GM10266 (cell line): ENCODE data around the gene MRPL23.

Source experiments
- DNase-seq: peaks from one replicate; pipeline ENCODE4 v3.0.0; 2012; ENCODE audit errors: extremely low spot score
- TF ChIP-seq, protein P1 (sequence below): IDR thresholded peaks from 2 replicates; pipeline ENCODE4 v1.5.1; 2012; ENCODE audit warnings: mild to moderate bottlenecking, low read depth; ENCODE audit not compliant: control insufficient read depth, insufficient read depth; ENCODE audit errors: missing control alignments

Gene MRPL23

DNA sequence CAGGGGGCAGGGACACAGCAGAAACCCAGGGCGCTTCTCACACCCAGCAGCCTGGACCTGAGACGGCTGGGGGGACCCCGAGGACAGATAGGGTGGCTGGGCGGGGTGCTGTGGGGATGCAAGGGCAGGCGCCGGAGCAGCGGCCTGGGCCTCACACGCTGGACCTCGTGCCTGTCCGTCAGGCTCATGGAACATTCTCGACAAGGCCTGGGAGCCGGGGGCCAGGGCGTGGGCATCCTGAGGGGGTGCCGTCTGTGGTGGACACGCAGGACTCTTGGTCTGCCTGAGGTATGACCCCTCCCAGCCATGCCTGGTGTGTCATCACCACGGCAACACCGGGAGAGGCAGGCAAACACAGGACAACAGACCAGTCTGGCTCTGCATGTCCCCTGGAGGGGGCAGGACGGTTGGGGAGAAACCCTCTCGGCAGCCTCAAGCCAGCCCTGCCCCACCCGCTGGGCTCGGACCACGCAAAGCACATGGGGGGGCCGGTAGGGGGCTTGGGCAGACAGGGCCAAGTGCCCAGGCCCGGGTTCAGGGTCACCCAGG, 21.4 kb downstream of the MRPL23 start:
- DNase-seq = no peak

DNA sequence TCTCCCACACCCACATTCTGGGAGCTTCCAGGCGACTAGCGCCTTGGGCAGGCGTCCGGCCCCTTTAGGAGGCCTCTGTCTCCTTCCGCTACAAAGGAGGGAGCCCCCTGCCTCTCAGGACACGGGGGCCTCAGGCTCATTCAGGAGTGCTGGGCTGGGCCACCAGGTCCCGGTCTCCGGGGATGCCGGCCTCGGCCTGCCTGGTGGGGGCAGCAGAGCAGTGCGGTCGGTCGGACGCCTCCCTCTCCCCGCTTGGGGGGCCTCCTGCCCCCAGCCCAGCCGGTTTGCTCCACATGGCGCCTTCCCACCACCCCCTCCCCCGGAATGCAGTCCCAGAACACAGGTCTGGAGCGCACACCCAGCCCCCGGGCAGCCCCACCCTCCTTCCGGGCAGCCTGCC, 21.9 kb downstream of the MRPL23 start:
- TF ChIP-seq, protein P1, sequence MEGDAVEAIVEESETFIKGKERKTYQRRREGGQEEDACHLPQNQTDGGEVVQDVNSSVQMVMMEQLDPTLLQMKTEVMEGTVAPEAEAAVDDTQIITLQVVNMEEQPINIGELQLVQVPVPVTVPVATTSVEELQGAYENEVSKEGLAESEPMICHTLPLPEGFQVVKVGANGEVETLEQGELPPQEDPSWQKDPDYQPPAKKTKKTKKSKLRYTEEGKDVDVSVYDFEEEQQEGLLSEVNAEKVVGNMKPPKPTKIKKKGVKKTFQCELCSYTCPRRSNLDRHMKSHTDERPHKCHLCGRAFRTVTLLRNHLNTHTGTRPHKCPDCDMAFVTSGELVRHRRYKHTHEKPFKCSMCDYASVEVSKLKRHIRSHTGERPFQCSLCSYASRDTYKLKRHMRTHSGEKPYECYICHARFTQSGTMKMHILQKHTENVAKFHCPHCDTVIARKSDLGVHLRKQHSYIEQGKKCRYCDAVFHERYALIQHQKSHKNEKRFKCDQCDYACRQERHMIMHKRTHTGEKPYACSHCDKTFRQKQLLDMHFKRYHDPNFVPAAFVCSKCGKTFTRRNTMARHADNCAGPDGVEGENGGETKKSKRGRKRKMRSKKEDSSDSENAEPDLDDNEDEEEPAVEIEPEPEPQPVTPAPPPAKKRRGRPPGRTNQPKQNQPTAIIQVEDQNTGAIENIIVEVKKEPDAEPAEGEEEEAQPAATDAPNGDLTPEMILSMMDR = no peak
- DNase-seq = no peak

More for the DNA sequence above, 21.4 kb downstream of the MRPL23 start:
- TF ChIP-seq, protein P1 = no peak

DNA sequence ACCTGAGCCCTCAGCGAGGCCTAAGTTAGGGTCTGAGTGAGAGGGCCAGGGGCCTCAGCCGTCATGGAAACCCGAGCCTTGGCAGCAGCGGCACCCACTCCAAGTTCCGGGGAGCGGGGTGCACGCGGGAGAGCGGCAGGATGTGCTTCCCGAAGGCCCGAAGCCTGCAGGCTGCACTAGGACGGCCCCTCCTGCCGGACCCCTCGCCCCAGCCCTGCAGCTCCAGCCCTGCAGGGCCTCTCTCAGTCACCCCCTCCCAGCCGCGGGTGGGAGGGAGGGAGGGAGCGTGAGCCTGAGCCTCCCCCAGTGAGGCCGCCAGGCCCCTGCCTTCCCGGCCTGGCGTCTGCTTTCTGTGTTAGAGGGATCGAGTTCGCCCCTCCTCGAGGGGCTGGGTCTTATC, 22.6 kb downstream of the MRPL23 start:
- DNase-seq = no peak
- TF ChIP-seq, protein P1 = no peak

DNA sequence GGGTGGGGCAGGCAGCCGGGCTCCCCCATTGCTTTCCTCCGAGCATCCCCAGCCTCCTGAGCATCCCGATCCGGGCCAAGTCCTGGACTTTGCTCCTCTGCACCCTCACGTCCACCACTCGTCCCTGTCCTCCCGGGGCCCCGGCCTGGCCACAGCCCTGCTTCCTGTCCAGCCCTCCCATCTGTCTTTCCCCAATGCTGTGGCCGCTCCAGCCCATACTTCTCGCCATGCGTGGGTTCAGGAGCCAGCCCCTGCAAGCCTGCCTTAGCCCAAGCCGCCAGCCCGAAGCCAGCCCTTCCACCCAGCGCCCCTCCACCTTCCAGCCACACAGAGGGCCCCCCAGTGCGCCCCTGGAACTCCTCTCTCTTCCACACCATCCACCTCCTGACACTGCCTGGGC, 23.8 kb downstream of the MRPL23 start:
- TF ChIP-seq, protein P1 = no peak
- DNase-seq = no peak

DNA sequence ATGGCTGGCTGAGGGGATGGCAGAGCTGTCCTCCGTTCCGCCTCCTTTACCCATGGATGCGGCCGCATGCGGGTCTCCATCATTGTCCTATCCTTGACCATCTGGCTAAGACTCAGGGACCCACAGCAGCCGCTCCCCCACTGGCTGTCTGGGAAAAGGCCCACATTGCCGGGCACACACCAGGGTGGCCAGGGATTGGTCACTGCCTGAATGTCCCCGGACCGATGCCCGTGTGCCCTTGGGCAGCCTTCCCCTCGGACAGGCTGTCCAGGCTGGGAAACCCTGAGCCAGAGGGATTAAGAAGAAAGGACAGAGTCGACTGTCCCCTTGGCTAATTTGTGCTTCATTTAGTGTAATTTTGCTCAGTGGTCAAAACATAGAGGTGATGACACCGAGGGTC, 28.1 kb downstream of the MRPL23 start:
- TF ChIP-seq, protein P1 = no peak
- DNase-seq = no peak

DNA sequence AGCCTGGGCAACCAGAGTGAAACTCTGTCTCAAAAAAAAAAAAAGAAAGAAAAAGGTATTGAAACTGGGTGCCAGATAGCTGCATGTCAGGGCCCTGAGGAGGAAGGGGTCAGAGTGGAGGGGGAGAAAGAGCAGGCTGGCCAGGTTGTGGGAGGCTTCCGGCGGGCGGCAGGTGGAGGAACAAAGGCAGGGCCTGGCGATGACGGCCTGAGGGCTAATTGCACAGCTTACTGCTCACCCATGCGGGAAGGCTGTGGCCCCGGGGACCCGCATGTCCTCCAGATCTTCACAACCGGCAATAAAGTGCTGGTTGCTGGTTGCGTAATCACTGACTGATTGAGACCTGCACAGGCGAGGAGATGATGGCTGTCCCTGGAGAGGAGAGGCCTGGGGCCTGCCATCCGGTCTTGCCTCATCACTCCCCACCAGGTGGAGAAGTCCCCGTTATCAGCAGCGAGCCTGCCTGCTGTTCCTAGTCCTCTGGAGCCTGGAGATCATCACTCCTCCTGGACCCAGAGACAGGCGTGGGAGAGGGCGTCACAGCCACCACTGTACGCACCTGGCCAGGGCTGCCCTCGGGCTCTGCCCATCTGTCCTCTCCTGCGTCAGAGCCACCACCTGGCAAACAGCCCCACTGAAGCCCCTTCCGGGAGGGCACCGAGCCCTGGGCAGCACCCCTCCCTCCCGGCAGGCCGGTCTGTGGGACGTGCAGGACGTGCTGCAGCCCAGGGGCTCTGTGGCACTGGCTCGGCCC, 31.8 kb downstream of the MRPL23 start:
- TF ChIP-seq, protein P1 = no peak
- no peak for DNase-seq

DNA sequence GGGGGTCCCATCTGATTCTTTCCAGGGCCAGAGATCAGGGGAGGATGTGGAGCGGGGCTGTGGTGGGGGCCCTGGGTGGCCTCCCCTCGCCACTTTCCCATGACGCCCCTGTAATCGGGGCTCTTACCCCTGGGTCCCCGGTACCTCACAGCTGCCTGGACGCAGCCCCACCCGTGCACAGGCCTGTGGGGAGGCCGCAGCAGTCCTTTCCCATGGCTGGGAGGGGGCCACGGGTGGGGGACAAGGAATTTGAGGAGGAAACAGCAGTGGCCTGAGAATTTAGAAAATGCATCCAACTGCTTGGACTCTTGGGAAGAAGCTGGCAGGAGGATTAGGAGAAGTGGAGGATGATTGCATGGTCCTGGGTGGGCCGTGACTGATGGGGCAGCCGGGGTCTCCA, 32.5 kb downstream of the MRPL23 start:
- TF ChIP-seq, protein P1 = no peak
- no peak for DNase-seq
